ENCODE results near the gene SH3PXD2A. TPM values are rescaled to one million over a fixed set of nuclear protein-coding genes. Genes with fewer than 3 reads are reported as not detected.
"Not testable (repeated sequence)": the region's sequence is repeated elsewhere in the genome, so short reads cannot be mapped to it uniquely, and the experiment has no call there.

The SH3PXD2A gene
- total RNA-seq, 2 experiments from 2014 or later, result 14.8 to 16.0 TPM

DNA sequence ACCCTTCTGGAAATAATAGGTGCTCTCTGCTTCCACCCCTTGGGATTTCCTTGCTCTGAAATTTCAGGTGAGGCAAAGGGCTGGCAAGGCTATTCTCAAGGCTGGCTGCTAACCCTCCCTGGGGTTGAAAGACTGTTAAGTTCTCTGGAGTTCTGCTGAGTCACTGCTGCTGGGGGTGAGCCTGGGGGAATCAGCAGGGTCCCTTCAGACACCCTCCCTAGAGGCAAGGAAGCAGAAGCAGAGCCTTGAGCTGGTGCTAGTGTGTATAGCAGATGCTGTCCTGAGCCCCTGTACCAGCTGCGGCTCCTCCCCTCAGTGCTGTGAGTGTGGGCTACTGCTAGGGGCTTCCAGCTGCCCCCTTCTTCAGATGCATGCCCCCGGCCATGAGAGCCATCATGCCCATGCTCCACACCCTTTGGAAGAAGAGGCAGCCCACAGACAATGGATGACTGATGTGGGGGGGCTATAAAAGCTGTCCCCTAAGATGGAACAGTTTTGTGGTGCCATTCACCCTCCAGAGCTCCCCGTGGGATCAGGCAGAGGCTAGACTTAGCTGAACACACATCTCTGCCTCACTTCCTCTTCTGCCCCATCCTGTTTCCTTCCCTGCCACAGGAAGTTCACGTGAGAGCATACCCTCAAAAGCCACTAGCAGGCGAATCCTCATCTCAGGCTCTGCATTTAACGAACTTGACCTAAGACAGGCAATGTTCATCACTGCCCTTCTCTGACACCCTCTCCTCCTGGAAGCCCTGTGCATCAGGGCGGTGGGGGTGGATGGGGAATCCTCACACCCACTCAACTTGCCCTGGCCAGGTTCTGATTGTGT is 91.8 kb downstream of the SH3PXD2A start:
- POLR2A ChIA-PET, result no interaction called here
- H3K27me3 Mint-ChIP-seq, result peaks cover 8% of the 10 kb centered on the region
- H3K4me3 Mint-ChIP-seq, result peak overlapping the region; percentile 43
- DNase-seq (no peak), ATAC-seq (ENCODE audit: low read depth) (peak; percentile 53)
- peaks cover 55% of the 10 kb centered on the region for H3K4me1 Mint-ChIP-seq
- H3K27ac Mint-ChIP-seq, result peak overlapping the region; percentile 40
- H3K36me3 Mint-ChIP-seq, result no peaks in the 10 kb centered on the region
- peaks cover under 1% of the 10 kb centered on the region for H3K9me3 Mint-ChIP-seq

DNA sequence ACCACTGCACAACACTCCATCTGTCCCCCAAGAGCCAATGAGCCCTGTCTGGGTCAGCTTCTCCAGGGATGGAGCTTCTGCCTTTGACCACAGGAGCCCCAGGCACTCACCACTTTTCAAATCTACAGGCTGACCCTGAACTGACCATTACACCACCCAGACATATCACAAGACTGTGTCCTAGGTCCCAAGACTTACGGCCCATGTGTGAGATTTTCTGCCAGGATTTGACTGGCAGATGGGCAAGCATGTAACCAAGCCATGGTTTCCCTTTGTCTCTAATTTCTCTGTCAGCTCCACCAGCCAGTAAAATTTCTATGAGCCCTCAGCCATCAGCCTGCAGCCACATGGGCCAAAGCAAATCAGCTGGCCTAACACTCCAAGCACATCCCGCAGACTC is 92.5 kb downstream of the SH3PXD2A start:
- no peaks in the 10 kb centered on the region for H3K9me3 Mint-ChIP-seq
- DNase-seq, result no peak
- POLR2A ChIA-PET, result no interaction called here

GRCh38 chr10:103762162-103762561 is 93.2 kb downstream of the SH3PXD2A start:
- H3K9me3 Mint-ChIP-seq, result no peaks in the 10 kb centered on the region
- H3K4me3 Mint-ChIP-seq, result no peak overlapping the region
- ATAC-seq (ENCODE audit: low read depth) (no peak), DNase-seq (no peak)
- no peak overlapping the region for H3K27ac Mint-ChIP-seq
- peaks cover 8% of the 10 kb centered on the region for H3K27me3 Mint-ChIP-seq
- POLR2A ChIA-PET, result interaction anchor here (0.7 kb wide), 1 partner anchor 25 kb away, joined by 5 read pairs; no protein-coding TSS in a partner anchor
- peaks cover 62% of the 10 kb centered on the region for H3K4me1 Mint-ChIP-seq
- no peaks in the 10 kb centered on the region for H3K36me3 Mint-ChIP-seq

More for the DNA sequence above, 92.5 kb downstream of the SH3PXD2A start:
- peaks cover 55% of the 10 kb centered on the region for H3K4me1 Mint-ChIP-seq
- no peaks in the 10 kb centered on the region for H3K36me3 Mint-ChIP-seq
- H3K4me3 Mint-ChIP-seq, result no peak overlapping the region
- H3K27ac Mint-ChIP-seq, result no peak overlapping the region
- ATAC-seq (ENCODE audit: low read depth), result no peak
- peaks cover 8% of the 10 kb centered on the region for H3K27me3 Mint-ChIP-seq

DNA sequence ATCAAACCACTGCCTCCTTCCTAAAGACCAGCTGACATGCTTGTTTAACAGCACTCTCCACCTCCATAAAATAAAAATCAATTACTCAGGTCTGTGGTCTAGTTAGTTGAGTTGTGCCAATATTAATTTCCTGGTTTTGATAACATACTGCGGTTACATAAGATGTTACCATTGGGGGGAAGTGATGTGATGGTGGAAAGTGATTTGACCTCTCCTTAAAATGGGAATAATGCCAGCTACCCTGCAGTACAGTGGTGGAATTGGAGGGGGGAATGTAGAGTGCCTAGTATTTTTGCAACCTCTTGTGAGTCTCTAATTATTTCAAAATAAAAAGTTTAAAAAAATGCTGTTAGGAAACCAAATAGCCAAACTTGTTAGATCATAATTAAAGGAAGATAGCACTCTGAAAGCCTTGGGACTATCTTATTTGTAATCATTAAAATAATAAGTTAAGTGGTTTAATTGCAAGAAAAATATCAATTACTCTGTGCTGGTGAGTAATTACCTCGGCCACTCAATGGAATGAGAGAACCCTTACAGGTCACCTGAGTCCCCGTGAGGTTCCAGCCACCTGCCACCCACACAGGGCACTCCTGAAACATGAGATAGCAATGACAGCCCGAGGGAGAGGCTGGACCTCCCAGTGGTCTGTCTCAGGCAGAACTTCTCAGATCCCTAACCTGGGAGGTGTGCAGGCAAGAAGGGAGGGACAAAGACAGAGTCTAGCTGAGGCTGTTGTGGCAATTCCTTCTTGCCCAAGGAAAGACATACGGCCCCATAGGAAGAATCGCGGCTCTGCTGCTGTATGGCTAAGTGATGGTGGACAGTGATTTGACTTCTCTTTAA is 94.1 kb downstream of the SH3PXD2A start:
- no peaks in the 10 kb centered on the region for H3K9me3 Mint-ChIP-seq
- no peak overlapping the region for H3K4me3 Mint-ChIP-seq
- H3K4me1 Mint-ChIP-seq, result peaks cover 62% of the 10 kb centered on the region
- no peak overlapping the region for H3K27ac Mint-ChIP-seq
- POLR2A ChIA-PET, result interaction anchor here (0.7 kb wide), 1 partner anchor 26 kb away, joined by 5 read pairs; no protein-coding TSS in a partner anchor
- no peaks in the 10 kb centered on the region for H3K36me3 Mint-ChIP-seq
- ATAC-seq (ENCODE audit: low read depth) (no peak), DNase-seq (no peak)
- peaks cover 13% of the 10 kb centered on the region for H3K27me3 Mint-ChIP-seq

DNA sequence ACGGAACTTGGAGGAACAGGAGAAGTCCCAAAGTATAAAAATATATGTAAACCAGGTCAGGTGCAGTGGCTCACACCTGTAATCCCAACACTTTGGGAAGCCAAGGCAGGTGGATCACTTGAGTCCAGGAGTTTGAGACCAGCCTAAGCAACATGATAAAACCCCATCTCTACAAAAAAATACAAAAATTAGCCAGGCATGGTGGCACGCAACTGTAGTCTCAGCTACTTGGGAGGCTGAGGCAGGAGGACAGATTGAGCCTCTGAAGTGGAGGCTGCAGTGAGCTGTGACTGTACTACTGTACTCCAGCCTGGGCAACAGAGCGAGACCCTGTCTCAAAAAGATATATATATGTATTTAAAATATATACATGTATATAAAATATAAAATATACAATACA is 95.1 kb downstream of the SH3PXD2A start:
- Mint-ChIP-seq H3K4me1 (peaks cover 52% of the 10 kb centered on the region), H3K27me3 (peaks cover 15% of the 10 kb centered on the region)
- H3K36me3 Mint-ChIP-seq; H3K4me3 Mint-ChIP-seq; H3K27ac Mint-ChIP-seq; H3K9me3 Mint-ChIP-seq; DNase-seq; ATAC-seq (ENCODE audit: low read depth); POLR2A ChIA-PET: not testable (repeated sequence)

DNA sequence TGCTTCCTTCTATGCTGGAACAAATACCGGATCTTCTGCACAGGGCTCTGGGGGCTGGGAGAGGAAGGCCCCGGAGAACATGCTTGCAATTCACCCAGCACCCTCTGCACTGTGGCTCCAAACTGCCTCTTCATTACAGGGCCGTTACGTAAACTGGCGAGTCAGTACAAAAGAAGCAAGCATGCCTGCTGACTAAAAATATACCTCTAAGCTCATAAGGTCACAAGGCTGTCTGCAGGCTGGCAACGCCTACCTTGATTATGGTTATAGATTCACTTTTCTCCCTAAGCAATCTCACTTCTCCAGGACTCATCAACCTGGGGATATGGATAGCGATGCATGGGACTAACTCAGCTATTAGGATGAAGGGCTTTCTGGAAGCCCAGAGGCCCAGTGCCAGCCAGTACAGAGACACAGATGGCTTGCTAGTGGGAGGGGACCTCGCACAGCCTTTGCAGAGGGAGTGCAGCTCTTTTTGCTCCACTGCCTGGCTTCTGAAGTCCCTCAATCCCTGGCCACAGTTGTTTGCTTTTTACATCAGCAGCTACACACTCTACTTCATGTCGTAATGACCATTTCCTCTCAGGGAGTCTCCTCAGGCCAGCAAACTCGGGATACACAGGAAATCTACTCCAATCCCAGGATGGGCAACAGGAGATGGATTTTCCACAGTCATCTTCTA is 96.1 kb downstream of the SH3PXD2A start:
- no peak overlapping the region for H3K27ac Mint-ChIP-seq
- H3K36me3 Mint-ChIP-seq, result no peaks in the 10 kb centered on the region
- no peak overlapping the region for H3K4me3 Mint-ChIP-seq
- H3K27me3 Mint-ChIP-seq, result peaks cover 23% of the 10 kb centered on the region
- no peak for DNase-seq
- peak; percentile 22 for ATAC-seq (ENCODE audit: low read depth)
- POLR2A ChIA-PET, result interaction anchor here (1.8 kb wide), 1 partner anchor 22 kb away, joined by 4 read pairs; no protein-coding TSS in a partner anchor
- H3K4me1 Mint-ChIP-seq, result peaks cover 44% of the 10 kb centered on the region
- H3K9me3 Mint-ChIP-seq, result no peaks in the 10 kb centered on the region

DNA sequence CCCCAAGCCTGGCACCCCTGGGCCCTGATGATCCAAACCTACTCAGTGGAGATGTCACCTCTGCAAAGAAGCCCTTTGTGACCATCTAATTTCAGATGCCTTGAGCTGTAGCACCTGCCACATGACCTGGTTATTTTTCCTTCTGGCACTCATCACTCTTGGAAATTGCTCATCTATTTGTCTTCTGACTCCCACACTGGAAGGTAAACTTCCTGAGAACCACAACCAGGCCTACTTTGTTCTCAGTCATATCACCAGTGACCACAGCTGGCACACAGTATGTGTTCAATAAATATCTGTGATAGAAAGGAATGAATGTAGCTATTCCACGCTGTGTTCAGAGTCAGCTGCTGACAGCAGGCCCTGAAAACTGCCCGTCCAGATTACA is 97.1 kb downstream of the SH3PXD2A start:
- no peak for DNase-seq
- Mint-ChIP-seq H3K4me1 (peaks cover 35% of the 10 kb centered on the region), H3K27ac (peak overlapping the region; percentile 55), H3K27me3 (peaks cover 29% of the 10 kb centered on the region), H3K4me3 (peak overlapping the region; percentile 36), H3K36me3 (no peaks in the 10 kb centered on the region), H3K9me3 (no peaks in the 10 kb centered on the region)
- no peak for ATAC-seq (ENCODE audit: low read depth)
- POLR2A ChIA-PET, result interaction anchor here (0.6 to 1.8 kb wide), 3 partner anchors 23 to 43 kb away, joined by 4 to 5 read pairs (median 4); no protein-coding TSS in a partner anchor

DNA sequence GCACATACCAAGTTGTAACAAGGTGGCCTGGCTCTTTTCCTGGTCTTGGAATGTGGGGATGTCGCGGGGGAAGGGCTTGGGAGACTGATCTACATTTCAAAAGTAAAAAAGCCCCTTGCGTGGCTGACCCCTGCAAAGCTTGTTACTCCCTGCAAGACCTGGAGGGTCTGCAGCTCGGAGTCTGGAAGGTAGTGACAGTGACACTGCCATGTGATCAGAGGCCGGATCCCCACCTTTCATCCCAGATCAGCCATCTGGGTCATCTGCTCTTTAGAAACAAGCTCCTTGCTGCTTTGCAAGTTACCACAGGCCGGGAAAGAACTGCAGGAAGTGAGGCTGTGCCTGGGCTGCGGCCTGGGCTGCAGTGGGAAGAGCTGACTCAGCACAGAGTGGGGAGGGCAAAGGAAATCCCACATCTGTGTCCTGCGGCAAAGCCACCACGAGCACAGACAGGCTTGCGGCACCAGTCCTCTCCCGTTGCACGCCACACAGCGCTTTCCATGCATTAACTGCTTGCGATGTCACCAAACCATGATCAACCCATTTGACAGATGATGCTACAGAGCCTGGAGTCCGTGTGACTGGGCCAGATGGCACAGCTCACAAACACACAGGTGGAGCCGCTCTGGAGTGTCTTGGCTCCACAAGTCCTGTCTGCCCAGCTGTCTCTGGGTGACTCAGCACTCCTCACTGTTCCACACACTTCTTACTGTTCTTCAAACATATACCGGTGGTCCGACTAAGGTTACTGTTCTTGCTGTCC is 97.7 kb downstream of the SH3PXD2A start:
- H3K4me1 Mint-ChIP-seq, result peaks cover 30% of the 10 kb centered on the region
- H3K36me3 Mint-ChIP-seq, result no peaks in the 10 kb centered on the region
- H3K4me3 Mint-ChIP-seq, result peak overlapping the region; percentile 36
- ATAC-seq (ENCODE audit: low read depth) (peak; percentile 67), DNase-seq (peak; percentile 74)
- H3K27me3 Mint-ChIP-seq, result peaks cover 27% of the 10 kb centered on the region
- POLR2A ChIA-PET, result interaction anchor here (0.6 to 1.8 kb wide), 3 partner anchors 23 to 44 kb away, joined by 4 to 5 read pairs (median 4); no protein-coding TSS in a partner anchor
- H3K9me3 Mint-ChIP-seq, result no peaks in the 10 kb centered on the region
- H3K27ac Mint-ChIP-seq, result peak overlapping the region; percentile 55

DNA sequence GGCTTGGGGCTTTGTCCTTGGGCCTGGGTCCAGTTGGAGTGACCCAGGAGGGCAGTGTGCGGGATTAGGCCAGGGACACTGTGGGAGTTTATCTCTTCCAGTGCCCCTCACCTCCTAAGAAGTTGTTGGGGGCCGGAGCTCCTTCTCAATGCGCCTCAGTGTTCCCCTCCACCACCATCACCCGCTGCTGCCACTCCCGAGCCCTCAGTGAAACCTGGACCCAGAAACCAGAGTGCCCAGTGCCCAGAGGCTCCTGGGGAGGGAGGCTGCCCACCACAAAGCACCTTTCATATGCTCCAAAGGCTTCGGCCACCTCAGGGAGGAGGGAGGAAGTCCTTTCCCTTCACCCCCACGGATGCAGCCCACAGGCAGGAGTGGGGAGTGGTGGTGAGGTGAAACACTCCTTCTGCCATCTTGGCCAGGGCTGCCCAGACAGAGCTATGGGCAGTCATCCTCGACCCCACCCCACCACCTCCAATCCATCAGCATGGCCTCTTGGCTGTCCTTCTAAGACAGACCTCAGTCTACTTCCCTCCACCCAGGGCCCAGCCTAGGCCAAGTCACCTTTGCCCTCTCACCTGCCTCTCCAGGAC is 99.0 kb downstream of the SH3PXD2A start:
- peaks cover 25% of the 10 kb centered on the region for H3K27me3 Mint-ChIP-seq
- no peak for ATAC-seq (ENCODE audit: low read depth)
- no peaks in the 10 kb centered on the region for H3K36me3 Mint-ChIP-seq
- H3K4me1 Mint-ChIP-seq, result peaks cover 27% of the 10 kb centered on the region
- H3K27ac Mint-ChIP-seq, result no peak overlapping the region
- no peak for DNase-seq
- POLR2A ChIA-PET, result no interaction called here
- H3K4me3 Mint-ChIP-seq, result no peak overlapping the region
- H3K9me3 Mint-ChIP-seq, result no peaks in the 10 kb centered on the region

- Mint-ChIP-seq H3K9me3 (no peaks in the 10 kb centered on the region), H3K27me3 (peaks cover 27% of the 10 kb centered on the region), H3K4me1 (peaks cover 12% of the 10 kb centered on the region), H3K4me3 (no peak overlapping the region), H3K27ac (no peak overlapping the region), H3K36me3 (no peaks in the 10 kb centered on the region)
- POLR2A ChIA-PET, result interaction anchor here (1.0 kb wide), 1 partner anchor 13 kb away, joined by 3 read pairs; no protein-coding TSS in a partner anchor
- ATAC-seq (ENCODE audit: low read depth), result no peak
- DNase-seq, result no peak
Measured at GRCh38 chr10:103752680-103753248, 102.6 kb downstream of the SH3PXD2A start.

DNA sequence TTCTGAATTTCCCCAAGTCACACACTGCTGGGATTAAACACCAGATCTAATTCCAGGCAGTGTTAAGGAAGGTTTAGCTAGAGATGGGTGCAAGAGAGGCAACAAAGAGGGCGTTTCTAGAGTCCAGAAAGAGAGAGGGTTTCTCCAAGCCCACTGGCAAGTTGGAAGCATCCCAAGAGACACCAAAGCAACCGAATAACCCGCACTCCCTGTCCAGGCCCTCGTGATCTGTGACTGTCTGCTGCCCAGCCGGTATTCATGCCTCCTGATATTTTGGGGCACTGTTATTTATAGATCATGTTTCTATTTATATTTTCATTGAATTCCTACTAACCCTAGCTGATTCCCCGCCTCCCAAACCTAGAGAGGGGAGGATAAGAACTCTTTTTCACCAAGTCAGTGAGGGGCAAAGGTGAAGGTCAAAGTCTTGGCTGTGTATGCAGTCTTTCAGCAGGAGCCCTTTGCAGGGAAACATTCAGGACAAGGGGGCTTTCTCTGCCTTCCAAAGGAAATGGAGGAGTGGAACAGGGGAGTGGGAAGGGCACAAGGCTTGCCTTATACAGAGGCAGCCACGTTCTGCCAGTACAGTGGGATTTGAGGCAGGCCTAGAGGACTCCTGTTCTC is 103.6 kb downstream of the SH3PXD2A start:
- Mint-ChIP-seq H3K4me3 (no peak overlapping the region), H3K36me3 (no peaks in the 10 kb centered on the region), H3K4me1 (peaks cover 8% of the 10 kb centered on the region), H3K27ac (no peak overlapping the region), H3K9me3 (no peaks in the 10 kb centered on the region), H3K27me3 (peaks cover 25% of the 10 kb centered on the region)
- ATAC-seq (ENCODE audit: low read depth), result no peak
- POLR2A ChIA-PET, result no interaction called here
- no peak for DNase-seq

All from activated naive CD8-positive, alpha-beta T cell treated with anti-CD3 and anti-CD28 coated beads, Interleukin-2, amount 10 ng/mL, durations not matched to agents 7 days and 5 days (primary cell).